Raji (cell line): Measurements from ENCODE around the gene BLNK.

Experiments used
- POLR2A ChIP-seq: IDR thresholded peaks from 2 replicates; pipeline ENCODE4 v1.6.1; 2011; ENCODE audit warnings: low read depth, low read length, control low read depth; ENCODE audit not compliant: insufficient read depth

BLNK gene

GRCh38 chr10:96228408-96228994 is 42.9 kb downstream of the BLNK start:
- no peak for TF ChIP-seq POLR2A

GRCh38 chr10:96227206-96227605 is 44.2 kb downstream of the BLNK start:
- TF ChIP-seq POLR2A, result no peak

GRCh38 chr10:96225119-96225518 is 46.2 kb downstream of the BLNK start:
- no peak for TF ChIP-seq POLR2A

- no peak for TF ChIP-seq POLR2A
These were observed 48.5 kb downstream of the BLNK start for GRCh38 chr10:96222908-96223307.

GRCh38 chr10:96222441-96222840 is 48.9 kb downstream of the BLNK start:
- no peak for TF ChIP-seq POLR2A

- no peak for TF ChIP-seq POLR2A
These were observed 52.5 kb downstream of the BLNK start for GRCh38 chr10:96218826-96219225.

GRCh38 chr10:96217711-96218110 is 53.7 kb downstream of the BLNK start:
- TF ChIP-seq POLR2A, result no peak

GRCh38 chr10:96216775-96217174 is 54.6 kb downstream of the BLNK start:
- no peak for TF ChIP-seq POLR2A

GRCh38 chr10:96212911-96213310 is 58.5 kb downstream of the BLNK start:
- no peak for TF ChIP-seq POLR2A

GRCh38 chr10:96211764-96212163 is 59.6 kb downstream of the BLNK start:
- TF ChIP-seq POLR2A, result no peak

- TF ChIP-seq POLR2A, result no peak
These were observed 62.4 kb downstream of the BLNK start for GRCh38 chr10:96208946-96209345.

- TF ChIP-seq POLR2A, result no peak
These were observed 63.1 kb downstream of the BLNK start for GRCh38 chr10:96208271-96208670.

- TF ChIP-seq POLR2A, result no peak
These were observed 65.8 kb downstream of the BLNK start for GRCh38 chr10:96205580-96205979.

GRCh38 chr10:96201525-96201924 is 69.8 kb downstream of the BLNK start:
- no peak for TF ChIP-seq POLR2A

GRCh38 chr10:96188916-96189315 is 82.5 kb downstream of the BLNK start:
- no peak for TF ChIP-seq POLR2A

- no peak for TF ChIP-seq POLR2A
These were observed 82.9 kb downstream of the BLNK start for GRCh38 chr10:96188421-96188820.

- no peak for TF ChIP-seq POLR2A
These were observed 94.4 kb downstream of the BLNK start for GRCh38 chr10:96176985-96177384.
